RPMI8226 (cell line): ENCODE results near the gene UTF1.
"Not testable (repeated sequence)": the region's sequence is repeated elsewhere in the genome, so short reads cannot be mapped to it uniquely, and the experiment has no call there.

Experiments used
- DNase-seq: peaks from one replicate; pipeline ENCODE4 v3.0.0-alpha.2; 2015

UTF1 gene

DNA sequence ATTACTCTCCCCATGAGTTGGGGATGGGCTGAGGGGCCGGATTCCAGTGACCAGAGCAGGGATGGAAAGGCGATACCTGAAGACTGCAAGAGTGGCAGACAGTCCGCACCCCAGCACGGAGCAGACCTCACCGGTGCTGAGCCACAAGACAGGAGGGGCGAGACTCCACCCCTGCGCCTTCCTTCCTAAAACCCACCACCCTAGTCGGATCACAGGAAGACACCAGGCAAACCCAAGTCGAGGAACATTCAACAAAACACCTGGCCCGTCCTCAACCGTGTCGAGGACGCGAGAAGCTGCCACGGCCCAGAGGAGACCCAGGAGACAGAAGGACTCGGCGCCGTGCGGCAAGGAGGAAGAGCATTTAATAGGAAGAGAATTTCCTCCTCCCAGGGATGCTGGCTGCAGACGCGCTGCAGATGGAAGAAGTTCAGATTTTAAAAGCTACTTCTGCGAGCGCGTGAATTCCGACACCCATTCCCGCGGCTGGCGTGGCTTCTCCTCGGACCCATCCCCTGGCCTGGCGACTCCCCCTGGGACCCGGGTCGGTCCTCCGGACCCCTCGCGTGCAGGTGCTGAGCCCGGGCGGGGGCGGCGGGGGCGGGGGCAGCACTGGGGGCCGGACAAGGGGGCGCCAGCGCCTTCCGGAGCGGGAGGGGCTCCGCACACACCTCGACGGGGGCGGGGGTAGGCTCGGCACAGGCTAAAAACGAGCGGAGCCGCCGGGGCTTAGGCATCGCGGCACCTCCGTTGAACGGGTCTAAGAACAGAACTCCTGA lies 563 bp upstream of the UTF1 start:
- no peak for DNase-seq

DNA sequence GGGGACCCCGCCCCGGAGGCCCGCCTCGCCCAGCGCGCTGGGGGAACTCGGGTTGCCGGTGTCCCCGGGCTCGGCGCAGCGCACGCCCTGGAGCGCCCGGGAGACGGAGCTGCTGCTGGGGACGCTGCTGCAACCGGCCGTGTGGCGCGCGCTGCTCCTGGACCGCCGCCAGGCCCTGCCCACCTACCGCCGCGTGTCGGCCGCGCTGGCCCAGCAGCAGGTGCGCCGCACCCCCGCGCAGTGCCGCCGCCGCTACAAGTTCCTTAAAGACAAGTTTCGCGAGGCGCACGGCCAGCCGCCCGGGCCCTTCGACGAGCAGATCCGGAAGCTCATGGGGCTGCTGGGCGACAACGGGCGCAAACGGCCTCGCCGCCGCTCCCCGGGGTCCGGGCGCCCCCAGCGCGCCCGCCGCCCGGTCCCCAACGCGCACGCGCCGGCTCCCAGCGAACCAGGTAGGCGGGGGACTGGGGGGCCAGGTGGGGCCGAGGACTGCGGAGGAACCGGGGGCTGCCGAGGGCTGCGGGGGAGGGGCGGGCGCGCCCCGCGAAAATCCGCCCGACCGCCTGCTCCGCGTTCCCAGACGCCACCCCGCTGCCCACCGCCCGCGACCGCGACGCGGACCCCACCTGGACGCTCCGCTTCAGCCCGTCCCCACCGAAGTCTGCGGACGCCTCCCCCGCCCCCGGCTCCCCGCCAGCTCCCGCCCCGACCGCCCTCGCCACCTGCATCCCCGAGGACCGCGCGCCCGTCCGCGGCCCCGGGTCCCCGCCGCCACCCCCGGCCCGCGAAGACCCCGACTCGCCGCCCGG lies 574 bp downstream of the UTF1 start:
- DNase-seq: peak; percentile 80

DNA sequence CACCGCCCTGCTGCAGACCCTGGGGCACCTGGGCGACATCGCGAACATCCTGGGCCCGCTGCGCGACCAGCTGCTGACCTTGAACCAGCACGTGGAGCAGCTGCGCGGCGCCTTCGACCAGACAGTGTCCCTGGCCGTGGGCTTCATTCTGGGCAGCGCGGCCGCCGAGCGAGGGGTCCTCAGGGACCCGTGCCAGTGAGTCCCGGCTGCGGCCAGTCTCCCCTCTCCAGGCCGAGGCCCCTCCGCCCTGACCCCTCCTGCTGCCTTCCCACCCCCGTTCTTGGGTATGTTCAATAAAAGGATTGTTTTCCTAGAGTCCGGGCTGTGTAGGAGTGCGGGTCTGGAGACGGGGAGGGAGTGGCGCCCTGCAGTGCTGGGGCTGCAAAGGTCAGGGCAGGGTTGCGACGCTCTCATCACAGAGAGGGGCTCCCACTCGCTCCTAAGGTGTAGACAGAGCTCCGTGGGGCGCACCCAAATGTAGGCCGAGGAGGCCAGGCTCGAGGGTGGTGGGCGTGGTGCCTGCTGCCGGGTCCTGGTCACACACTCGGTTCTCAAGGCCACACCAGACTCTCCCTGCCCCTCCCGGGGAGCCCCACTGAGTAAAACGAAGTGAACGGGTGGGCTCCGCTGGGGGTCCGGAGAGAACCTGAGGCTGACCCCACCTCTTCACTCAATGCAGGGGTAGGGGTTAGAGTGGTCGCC lies 1.4 kb downstream of the UTF1 start:
- DNase-seq: no peak

DNA sequence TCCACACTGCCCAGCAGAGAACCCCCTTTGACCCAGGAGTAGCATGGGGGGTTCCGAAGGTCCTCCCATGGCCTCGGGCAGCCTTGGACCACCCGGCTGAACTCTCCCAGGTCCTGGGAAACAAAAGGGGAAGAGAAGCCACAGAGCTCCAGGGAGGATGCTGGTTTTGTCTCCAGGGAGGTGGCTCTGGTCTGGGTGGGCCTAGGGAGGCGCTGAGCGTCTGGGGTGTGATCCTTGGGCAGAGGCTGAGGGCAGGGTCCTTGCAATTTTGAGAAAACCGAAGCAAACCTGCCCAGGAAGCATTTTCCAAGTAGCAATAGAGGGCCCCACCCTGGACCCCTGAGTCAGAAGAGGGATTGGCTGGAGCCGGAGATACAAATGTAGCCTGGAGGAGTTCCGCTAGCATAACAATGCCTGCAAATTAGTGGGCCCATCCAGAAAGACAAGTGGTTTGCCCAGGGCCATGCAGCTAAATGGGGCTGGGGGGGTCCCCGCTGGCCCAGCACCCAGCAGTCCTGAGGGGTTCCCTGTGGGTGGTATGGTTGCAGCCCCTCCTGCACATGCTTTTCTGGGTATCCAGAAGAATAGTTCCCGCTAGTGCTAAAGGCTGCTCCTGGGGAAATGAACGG lies 2.0 kb downstream of the UTF1 start:
- no peak for DNase-seq

DNA sequence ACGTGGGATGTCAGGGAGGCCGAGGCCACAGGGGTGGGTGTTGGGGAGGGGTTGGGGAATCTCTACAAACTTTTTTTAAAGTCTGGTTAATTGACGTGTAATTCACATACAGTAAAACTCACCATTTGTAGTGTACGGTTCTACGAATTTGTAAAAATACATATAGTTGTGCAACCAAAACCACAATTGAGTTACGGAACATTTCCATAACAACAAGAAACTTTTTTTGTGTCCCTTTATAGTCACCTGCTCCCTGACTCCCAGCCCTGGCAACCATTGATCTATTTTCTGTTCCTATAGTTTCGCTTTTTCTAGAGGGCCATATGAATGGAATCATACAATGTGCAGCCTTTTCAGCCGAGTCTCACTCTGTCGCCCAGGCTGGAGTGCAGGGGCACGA lies 4.8 kb downstream of the UTF1 start:
- DNase-seq: not testable (repeated sequence)

DNA sequence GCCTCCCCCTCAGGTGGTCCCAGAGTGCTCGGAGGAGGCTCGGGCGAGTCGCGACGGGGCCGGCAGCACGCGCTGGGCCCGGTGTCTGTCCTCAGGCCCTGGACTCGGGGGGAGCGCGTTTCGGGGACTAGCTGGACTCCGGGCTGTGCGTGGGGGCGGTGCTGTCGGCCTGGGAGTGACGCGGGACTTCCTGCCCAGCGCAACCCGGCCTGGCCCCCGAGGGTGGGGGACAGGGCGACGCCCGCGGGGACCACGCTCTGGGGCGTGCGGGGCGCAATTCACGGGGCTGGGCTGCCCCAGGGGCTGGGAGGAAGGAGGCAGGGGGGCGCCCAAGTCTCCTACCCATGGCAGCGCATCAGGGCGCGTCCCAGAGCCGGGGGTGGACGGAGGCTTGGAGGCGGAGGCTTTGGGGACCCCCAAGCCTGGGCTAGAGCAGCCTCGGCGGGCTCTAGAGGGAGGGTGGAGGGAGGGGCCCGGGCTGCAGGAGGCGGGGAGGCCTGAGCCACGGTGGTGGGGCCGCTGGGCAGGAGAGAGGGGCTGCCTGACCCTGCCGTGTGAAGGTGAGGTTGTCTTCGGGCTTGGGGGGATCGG lies 5.3 kb downstream of the UTF1 start:
- no peak for DNase-seq

DNA sequence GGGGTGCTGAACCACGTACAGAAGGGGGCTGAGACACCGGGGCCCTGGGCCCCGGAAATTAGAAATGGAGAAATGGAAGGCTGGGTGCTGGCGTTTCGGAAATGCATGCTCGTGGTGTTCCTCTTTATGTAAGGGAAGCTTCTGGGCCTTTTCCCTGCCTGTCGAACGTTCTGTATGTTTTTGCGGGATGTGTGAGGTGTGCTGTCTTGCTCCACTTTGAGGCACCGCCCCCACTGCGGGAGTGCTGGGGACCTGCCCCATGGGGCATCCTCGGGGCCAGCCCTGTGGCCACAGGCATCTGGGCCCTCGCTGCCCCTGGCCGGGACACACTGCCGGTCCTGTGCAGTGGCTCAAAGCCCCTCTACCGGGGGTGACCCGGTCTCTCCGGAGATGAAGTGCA lies 5.9 kb downstream of the UTF1 start:
- no peak for DNase-seq

DNA sequence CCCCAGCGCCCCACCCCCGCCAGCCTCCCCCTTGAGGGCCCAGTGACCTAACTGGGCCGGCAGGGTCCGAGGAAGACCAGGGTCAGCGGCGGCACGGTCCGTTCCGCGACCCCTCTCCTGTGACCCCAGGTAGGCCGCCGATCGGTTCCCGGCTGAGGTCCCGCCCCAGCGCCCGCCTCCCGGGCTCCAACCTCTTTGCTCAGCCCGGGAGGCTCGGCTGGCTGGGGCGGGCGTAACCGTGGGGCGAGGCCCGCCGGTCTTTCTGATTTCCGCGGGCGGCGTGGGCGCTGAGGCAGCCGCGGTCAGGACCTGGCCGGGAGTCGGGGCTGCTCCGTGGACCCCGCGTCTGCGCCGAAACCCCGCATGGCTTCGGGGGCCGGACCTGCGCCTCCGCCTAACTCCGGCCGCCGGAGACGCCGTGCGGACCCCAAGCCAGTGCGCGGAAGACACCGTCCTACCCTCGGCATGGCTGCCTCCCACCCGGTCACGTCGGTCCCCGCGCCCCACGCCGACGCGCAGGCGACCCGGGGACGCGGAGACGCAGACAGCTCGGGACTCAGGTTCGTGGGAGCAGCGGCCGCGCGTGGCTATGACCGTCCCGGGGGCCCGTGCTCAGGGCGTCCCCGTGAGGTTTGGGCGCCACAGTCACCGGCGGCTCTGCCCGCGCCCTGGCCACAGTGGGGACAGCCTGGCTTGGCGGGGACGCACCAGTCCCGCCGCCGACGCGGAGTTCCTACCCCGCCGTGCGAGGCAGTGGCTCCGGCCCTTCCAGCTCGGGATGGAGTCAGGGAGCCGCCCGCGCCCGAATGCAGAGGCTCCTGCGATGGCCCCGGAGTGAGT lies 6.6 kb downstream of the UTF1 start:
- no peak for DNase-seq

DNA sequence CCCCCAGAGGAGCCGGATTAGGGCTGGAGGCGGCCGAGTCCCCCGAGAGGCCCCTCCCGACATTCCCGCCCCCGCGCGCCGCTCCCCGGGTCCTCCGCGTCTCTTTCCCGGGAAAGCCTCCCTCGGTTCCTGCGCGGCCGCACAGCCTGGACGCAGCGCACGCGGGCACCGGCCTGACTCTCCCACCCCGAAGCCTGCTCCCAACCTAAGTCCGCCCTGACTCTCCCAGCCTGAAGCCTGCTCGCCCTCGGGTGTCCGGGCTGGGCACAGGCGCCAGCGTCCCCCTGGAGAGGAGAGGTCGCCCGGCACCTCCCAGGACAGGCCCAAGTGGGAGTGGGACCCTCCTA lies 7.2 kb downstream of the UTF1 start:
- DNase-seq: no peak

DNA sequence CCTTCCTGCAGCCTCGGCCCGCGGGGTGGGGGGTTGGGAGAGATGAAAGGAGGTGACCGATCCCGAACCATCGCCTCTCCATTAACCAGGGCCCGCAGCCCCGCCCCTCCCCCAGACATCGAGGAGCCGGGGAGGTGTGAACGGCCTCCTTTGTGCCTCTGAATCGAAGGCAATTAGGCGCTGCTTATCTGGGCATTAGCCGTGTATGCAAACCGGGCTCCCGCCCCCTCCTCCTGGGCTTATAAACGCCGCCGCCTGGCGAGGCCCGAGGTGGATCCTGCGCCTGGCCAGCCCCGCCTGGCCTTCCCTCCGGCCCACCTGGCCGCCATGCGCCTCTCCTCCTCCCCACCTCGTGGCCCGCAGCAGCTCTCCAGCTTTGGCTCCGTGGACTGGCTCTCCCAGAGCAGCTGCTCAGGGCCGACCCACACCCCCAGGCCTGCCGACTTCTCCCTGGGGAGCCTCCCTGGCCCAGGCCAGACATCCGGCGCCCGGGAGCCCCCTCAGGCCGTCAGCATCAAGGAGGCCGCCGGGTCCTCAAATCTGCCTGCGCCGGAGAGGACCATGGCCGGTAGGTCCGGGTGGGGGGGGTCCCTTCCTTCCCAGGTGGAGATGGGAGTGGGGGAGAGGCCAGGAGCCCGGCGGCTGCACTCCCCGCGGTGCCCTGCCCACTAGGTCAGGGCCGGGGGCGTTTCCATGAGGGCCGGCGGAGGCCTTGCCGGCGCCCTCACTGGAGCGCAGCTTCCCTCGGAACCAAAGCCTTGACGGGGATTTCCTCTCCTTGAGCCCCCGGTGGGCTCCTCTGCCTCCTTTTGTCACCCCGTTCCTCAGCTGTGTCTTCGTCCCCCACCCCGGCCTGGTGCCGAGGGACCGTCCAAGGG lies 7.8 kb downstream of the UTF1 start, which contains the start of gene VENTX:
VENTX (plus strand) TSS at position 268 of the 878 bp plus-strand sequence; CDS start at position 328, 60 bp downstream.
- no peak for DNase-seq

DNA sequence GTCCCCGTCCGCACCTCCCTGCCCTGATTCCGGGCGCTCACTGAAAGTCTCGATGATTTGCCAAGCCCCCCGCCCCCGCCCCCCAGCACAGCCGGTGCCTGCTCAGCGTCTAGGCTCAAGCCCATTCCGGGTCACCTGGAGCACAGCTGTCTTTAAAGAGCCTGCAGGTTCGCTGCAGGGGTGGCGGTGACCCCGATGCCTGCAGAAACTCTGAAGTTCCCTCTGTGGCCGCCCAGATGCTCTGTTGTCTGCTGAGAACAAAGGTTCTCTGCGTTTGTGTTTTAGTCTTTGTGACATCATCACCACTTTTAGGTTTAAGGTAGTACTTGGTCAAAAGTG lies 8.4 kb downstream of the UTF1 start:
- DNase-seq: no peak

DNA sequence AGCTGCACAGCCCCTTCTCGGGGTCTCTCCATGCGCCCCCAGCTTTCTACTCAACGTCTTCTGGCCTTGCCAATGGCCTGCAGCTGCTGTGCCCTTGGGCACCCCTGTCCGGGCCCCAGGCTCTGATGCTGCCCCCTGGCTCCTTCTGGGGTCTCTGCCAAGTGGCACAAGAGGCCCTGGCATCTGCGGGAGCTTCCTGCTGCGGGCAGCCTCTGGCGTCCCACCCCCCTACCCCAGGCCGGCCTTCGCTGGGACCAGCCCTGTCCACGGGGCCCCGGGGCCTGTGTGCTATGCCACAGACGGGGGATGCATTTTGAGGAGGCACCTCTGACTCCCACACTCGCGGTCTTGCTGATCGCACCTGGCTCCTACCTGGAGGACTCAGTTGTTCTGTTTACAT lies 10.0 kb downstream of the UTF1 start:
- DNase-seq: no peak

DNA sequence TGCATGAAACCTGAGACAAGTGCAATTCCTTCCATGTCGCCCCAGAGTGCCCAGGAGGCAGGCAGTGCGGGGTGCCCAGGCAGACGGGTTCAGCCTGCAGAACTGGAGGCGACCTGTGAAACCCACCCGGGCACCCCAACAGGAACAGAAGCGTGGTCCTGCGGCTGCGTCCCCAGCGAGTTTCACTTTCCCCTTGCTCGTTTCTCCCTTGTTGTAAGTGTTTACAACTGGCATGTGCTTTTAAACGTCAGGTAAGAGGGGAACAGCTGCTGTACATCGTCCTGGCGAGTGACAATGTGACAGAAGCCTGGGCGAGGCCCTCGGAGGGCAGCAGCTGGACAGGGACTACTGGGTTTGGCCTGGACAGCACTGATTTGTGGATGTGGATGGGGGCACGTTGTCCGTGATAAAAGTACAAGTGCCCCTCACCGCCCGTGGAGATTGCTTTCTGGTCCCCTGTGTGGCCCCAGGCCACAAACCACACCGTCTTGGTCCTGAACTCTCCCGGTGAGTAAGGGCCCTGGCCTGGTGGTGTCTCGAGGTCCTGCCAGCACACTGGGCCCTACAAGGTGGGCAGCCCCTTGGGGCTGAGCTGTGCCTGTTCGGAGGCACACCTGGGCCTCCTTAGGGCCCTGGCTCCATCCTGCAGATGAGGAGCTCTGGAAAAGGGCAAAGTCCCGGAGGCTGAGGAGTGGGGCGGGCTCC lies 11.6 kb downstream of the UTF1 start:
- DNase-seq: peak; percentile 23

DNA sequence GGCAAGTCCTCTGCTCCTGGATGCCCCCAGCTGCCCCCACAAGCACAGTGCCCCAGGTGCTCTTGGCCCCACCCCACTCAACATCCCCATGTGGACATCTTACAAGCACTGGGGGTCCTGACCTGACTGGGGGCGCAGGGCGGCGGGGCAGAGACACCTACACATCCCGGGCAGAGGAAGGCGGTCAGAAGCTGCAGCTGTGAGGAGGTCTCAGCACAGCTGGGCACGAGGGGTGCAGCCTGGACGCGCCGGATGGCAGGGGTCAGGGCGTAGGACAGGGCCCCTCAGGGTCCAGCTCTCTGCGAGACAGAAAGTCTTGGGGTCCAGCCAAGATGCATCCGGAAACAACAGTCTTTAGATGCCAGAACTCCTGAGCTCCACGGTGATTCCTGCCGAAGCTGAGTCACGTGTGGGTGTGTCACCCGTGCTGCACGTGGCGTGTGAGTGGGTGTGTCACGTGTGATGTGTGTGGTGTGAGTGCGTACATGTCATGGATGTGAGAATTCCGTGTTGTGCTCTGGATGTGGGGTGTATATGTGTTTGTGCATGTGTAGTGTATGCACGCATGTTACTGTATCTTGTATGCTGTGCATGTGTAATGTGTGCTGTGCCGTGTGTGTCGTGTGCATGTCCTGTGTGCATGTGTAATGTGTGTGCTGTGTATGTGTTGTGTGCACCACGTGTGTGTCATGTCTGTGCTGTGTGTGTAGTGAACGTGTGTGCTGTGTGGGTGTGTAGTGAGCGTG lies 12.8 kb downstream of the UTF1 start:
- DNase-seq: no peak

DNA sequence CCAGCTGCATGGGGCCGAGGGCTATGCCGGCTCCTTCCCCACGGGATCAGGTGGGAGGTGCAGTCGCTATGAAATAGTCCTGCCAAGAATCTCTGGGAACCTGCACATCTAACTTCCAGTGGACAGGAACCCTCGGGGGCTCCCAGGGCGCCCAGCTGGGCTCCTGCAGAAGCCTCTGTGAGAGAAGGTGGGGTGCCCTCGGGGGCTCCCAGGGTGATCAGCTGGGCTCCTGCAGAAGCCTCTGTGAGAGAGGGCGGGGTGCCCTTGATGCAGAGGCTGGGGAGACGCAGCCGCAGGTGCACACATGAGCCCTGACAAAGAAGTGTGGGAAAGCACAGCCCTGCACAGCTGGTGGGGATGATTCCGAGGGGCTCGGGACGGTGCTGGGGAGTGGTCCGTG lies 13.6 kb downstream of the UTF1 start:
- no peak for DNase-seq

DNA sequence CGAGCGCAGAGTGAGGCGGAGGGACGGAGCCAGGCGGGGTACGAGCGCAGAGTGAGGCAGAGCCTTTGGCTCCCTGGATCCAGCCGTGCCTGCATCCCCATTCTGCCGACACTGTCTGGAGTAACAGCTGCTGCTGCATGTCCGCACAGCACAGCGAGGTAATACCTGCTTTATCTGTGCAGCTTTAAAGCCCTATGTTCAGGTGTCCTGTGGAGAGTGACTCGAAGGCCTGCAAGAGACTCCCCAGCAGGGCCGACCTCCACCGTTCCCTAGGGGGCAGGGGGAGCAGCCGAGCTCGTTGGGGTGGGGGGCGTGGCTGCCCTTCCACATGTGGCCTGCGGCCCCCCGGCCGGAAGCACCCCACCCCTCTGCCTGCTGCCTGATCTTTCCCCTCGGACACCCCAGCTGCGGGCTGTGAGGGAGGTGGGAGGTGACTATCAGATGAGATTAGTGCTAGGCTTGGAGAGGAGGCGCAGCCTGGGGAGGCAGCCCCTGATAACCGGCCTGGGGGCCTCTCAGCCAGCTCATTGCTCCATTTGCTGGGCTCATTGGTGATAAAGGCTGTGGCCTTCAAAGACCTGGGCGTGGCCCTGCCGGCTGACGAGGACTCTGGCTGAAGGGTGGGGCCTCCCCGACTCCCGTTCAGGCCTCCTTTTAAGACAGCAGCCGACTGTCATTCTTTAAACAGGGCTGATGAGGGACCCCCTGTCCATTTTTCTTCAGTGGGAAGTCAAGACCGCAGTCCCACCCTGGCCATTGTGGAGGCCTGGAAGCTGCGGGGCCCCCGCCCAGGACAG lies 15.6 kb downstream of the UTF1 start:
- DNase-seq: no peak

DNA sequence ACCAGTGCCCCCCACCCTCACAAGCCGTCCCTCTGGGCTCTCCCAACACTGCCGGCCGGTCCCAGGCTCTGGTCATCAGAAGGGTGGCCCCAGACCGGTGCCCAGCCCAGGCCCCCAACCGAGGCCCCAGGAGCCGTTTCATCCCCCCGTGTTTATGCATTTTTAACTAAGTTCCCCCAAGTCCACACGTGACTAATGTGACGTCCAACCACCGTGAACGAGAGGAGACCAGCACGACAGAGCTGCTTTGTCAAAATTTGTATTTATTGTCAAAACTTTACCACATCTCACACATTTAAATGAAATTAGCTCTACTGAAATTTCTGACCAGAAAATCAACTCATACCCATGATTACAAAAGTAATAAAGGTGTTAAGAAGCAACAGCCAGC lies 16.2 kb downstream of the UTF1 start:
- no peak for DNase-seq

DNA sequence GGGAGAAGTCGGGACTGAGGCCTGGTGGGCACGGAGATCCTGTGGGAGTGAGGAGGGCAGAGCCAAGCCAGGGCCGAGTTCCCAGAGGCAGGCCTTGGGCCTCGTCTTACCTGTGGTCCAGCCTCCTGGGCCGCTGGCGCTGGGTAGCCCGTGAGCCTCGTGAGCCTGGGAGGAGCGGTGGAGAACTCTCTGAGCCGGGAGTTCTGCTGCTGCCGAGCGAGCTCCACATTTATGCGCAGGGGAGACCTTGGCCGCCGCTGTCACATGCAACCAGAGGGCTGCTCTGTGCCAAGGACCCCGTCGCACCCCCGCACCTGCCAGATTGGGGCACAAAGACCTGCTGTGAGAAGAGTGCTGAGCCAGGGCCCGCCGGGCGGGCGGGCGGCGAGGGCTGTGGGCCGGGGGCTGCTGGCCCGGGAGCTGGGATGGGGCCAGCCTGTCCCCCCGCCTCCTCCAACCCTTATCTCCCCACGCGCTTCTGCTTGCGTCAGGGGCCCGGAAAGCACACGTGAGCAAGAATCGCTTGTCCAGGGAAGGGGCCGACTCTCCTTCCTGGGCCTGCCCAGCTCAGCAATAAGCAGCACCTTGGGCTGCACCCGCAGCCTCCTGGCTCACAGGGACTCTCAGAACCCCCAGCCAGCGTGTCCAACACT lies 17.8 kb downstream of the UTF1 start:
- DNase-seq: no peak
